WTC11 (cell line): ENCODE measurements around the gene HBZ. TPM values are rescaled to one million over a fixed set of nuclear protein-coding genes. Genes with fewer than 3 reads are reported as not detected.

Source experiments
- ATAC-seq: fragments of 200-7000 bp; cut with Tn5 transposase; 2 replicates; pipeline ENCODE4 v1.10.0; 2021; ENCODE audit warnings: mild to moderate bottlenecking, moderate library complexity
- CTCF ChIA-PET: fragments of 300-600 bp; sonication (Branson Sonifier 250); formaldehyde crosslinking; loops from one replicate; lab custom pipeline; 2021; ENCODE audit warnings: antibody characterized with exemption; lab: Charles Lee
- POLR2A ChIA-PET: fragments of 350-600 bp; sonication (Branson Sonifier 250); formaldehyde crosslinking; loops from one replicate; lab custom pipeline; 2021; ENCODE audit warnings: antibody characterized with exemption; lab: Charles Lee
- DNase-seq: peaks from one replicate; pipeline ENCODE4 v3.0.0; 2021; ENCODE audit warnings: low spot score
- H3K27ac Mint-ChIP-seq: 2 replicates; pipeline ENCODE4 v1.8.0; 2021; ENCODE audit warnings: mixed read lengths
- H3K27me3 Mint-ChIP-seq: 2 replicates; pipeline ENCODE4 v1.8.0; 2021; ENCODE audit warnings: low read depth, mild to moderate bottlenecking, moderate library complexity, mixed read lengths
- H3K36me3 Mint-ChIP-seq: 2 replicates; pipeline ENCODE4 v1.8.0; 2021; ENCODE audit warnings: mixed read lengths
- H3K4me1 Mint-ChIP-seq: 2 replicates; pipeline ENCODE4 v1.8.0; 2022; ENCODE audit warnings: mixed read lengths
- H3K4me3 Mint-ChIP-seq: 2 replicates; pipeline ENCODE4 v1.8.0; 2021; ENCODE audit warnings: mild to moderate bottlenecking, moderate library complexity, mixed read lengths
- H3K9me3 Mint-ChIP-seq: 2 replicates; pipeline ENCODE4 v1.8.0; 2021; ENCODE audit warnings: mixed read lengths
- ATF3 ChIP-seq: sonication (generic); formaldehyde crosslinking; conservative IDR thresholded peaks from 2 replicates; pipeline ENCODE4 v1.8.1; 2022; ENCODE audit warnings: mild to moderate bottlenecking, missing genetic modification reagents
- CTCF ChIP-seq: fragments of 200-600 bp; IDR thresholded peaks from 2 replicates; pipeline ENCODE4 v1.8.0; 2022; ENCODE audit warnings: antibody characterized with exemption
- ETV6 ChIP-seq: sonication (generic); formaldehyde crosslinking; IDR thresholded peaks from 2 replicates; pipeline ENCODE4 v1.8.1; 2022; ENCODE audit warnings: mild to moderate bottlenecking, missing genetic modification reagents
- HMGXB4 ChIP-seq: sonication (generic); formaldehyde crosslinking; IDR thresholded peaks from 2 replicates; pipeline ENCODE4 v1.8.1; 2023; ENCODE audit warnings: mild to moderate bottlenecking, moderate library complexity, missing genetic modification reagents
- IRF2 ChIP-seq: sonication (generic); formaldehyde crosslinking; IDR thresholded peaks from 2 replicates; pipeline ENCODE4 v1.8.0; 2022; ENCODE audit warnings: low read depth, missing genetic modification reagents, borderline replicate concordance
- MYBL2 ChIP-seq: sonication (generic); formaldehyde crosslinking; IDR thresholded peaks from 2 replicates; pipeline ENCODE4 v1.8.1; 2023; ENCODE audit warnings: mild to moderate bottlenecking, moderate library complexity, missing genetic modification reagents
- NR2C2 ChIP-seq: sonication (generic); formaldehyde crosslinking; IDR thresholded peaks from 2 replicates; pipeline ENCODE4 v1.8.0; 2022; ENCODE audit warnings: mild to moderate bottlenecking, missing genetic modification reagents
- NR3C1 ChIP-seq: sonication (generic); formaldehyde crosslinking; conservative IDR thresholded peaks from 2 replicates; pipeline ENCODE4 v1.8.1; 2023; ENCODE audit warnings: low read depth, mild to moderate bottlenecking, missing genetic modification reagents
- PRDM15 ChIP-seq: sonication (generic); formaldehyde crosslinking; IDR thresholded peaks from 2 replicates; pipeline ENCODE4 v1.8.0; 2022; ENCODE audit warnings: missing genetic modification reagents
- RELA ChIP-seq: sonication (generic); formaldehyde crosslinking; IDR thresholded peaks from 2 replicates; pipeline ENCODE4 v1.8.1; 2022; ENCODE audit warnings: missing genetic modification reagents, mild to moderate bottlenecking, borderline replicate concordance
- SMAD3 ChIP-seq: sonication (generic); formaldehyde crosslinking; IDR thresholded peaks from 2 replicates; pipeline ENCODE4 v1.8.0; 2022; ENCODE audit warnings: missing genetic modification reagents, mild to moderate bottlenecking, borderline replicate concordance
- STAT6 ChIP-seq: sonication (generic); formaldehyde crosslinking; conservative IDR thresholded peaks from 2 replicates; pipeline ENCODE4 v1.8.1; 2023; ENCODE audit warnings: mild to moderate bottlenecking, low read depth, missing genetic modification reagents, moderate library complexity
- TEAD1 ChIP-seq: sonication (generic); formaldehyde crosslinking; IDR thresholded peaks from 2 replicates; pipeline ENCODE4 v1.8.0; 2022; ENCODE audit warnings: mild to moderate bottlenecking, missing genetic modification reagents
- TEAD4 ChIP-seq: sonication (generic); formaldehyde crosslinking; IDR thresholded peaks from 2 replicates; pipeline ENCODE4 v1.8.0; 2022; ENCODE audit warnings: mild to moderate bottlenecking, missing genetic modification reagents
- ZBTB43 ChIP-seq: sonication (generic); formaldehyde crosslinking; IDR thresholded peaks from 2 replicates; pipeline ENCODE4 v1.8.1; 2023; ENCODE audit warnings: mild to moderate bottlenecking, missing genetic modification reagents
- ZNF121 ChIP-seq: sonication (generic); formaldehyde crosslinking; IDR thresholded peaks from 2 replicates; pipeline ENCODE4 v1.8.0; 2023; ENCODE audit warnings: missing genetic modification reagents
- ZNF232 ChIP-seq: sonication (generic); formaldehyde crosslinking; IDR thresholded peaks from 2 replicates; pipeline ENCODE4 v1.8.0; 2022; ENCODE audit warnings: mild to moderate bottlenecking, missing genetic modification reagents
- ZNF317 ChIP-seq: sonication (generic); formaldehyde crosslinking; IDR thresholded peaks from 2 replicates; pipeline ENCODE4 v1.8.1; 2023; ENCODE audit warnings: low read depth, mild to moderate bottlenecking, moderate library complexity, missing genetic modification reagents, borderline replicate concordance
- ZNF396 ChIP-seq: fragments of 250-450 bp; sonication (Bioruptor Pico); IDR thresholded peaks from 2 replicates; pipeline ENCODE4 v1.8.0; 2021; ENCODE audit warnings: mild to moderate bottlenecking, moderate library complexity, borderline replicate concordance
- ZSCAN18 ChIP-seq: fragments of 250-450 bp; sonication (Bioruptor Pico); IDR thresholded peaks from 2 replicates; pipeline ENCODE4 v2.1.2; 2022; ENCODE audit warnings: mild to moderate bottlenecking, moderate library complexity
- total RNA-seq: library from RNA; stranded (reverse); gene quantifications from 3 replicates; pipeline ENCODE4 v1.2.3, GENCODE V29; 2021

Gene HBZ
- total RNA-seq, 1 experiment from 2014 or later: 0.52 TPM

- DNase-seq: no peak
- no peak overlapping the region for H3K4me3 Mint-ChIP-seq
- ATAC-seq: no peak
- H3K4me1 Mint-ChIP-seq: no peaks in the 10 kb centered on the region
- no peaks in the 10 kb centered on the region for H3K36me3 Mint-ChIP-seq
- H3K27me3 Mint-ChIP-seq: no peaks in the 10 kb centered on the region
- ChIA-PET POLR2A (no interaction called here), CTCF (interaction anchor here (2.2 to 5.4 kb wide), 2 partner anchors 11 to 22 kb away, joined by 8 to 27 read pairs; no protein-coding TSS in a partner anchor)
- no peaks in the 10 kb centered on the region for H3K9me3 Mint-ChIP-seq
- TF ChIP-seq ETV6 (no peak), ZNF232 (CRISPR knock-in tag) (no peak), SMAD3 (CRISPR knock-in tag) (no peak), ZNF396 (CRISPR knock-in tag) (no peak), IRF2 (CRISPR knock-in tag) (no peak), ZBTB43 (CRISPR knock-in tag) (no peak), HMGXB4 (CRISPR knock-in tag) (no peak), PRDM15 (CRISPR knock-in tag) (no peak), MYBL2 (CRISPR knock-in tag) (no peak), NR2C2 (CRISPR knock-in tag) (no peak), TEAD1 (no peak), ATF3 (no peak), CTCF (no peak), STAT6 (CRISPR knock-in tag) (no peak), ZNF317 (CRISPR knock-in tag) (no peak), ZNF121 (CRISPR knock-in tag) (no peak), ZSCAN18 (CRISPR knock-in tag) (no peak), TEAD4 (CRISPR knock-in tag) (no peak), RELA (CRISPR knock-in tag) (no peak), NR3C1 (CRISPR knock-in tag) (no peak)
- peak overlapping the region; percentile 15; the same call in 1 of the 2 replicates for H3K27ac Mint-ChIP-seq
These were observed 23.4 kb upstream of the HBZ start for GRCh38 chr16:129075-129474.
